ENCODE data around the gene PRCD. TPM values are rescaled to one million over a fixed set of nuclear protein-coding genes. Genes with fewer than 3 reads are reported as not detected.

PRCD gene
- total RNA-seq, 4 donors from 2014 or later: 0.57 to 11.2 (median 2.3) TPM

DNA sequence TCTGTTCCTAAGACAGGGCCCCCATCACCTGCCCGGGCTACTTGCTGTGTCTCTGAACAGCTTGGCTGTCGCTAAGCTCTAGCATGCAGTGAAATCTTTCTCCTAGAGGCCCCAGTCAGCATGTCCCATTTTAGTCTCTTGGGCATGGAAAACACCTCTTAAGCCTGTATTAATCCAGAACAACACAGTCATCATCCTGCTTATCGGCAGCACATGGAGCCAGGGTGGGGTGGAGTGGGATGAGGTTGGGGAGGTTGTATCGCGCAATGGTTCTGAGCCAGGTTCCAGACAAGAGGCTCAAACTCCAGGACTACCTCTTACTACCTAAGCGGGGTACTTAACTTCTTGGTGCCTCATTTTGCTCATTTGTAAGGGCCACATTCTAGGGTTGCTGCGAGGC, 38.0 kb downstream of the PRCD start:
- H3K4me1 ChIP-seq: no peaks in the 10 kb centered on the region
- no peaks in the 10 kb centered on the region for H3K36me3 ChIP-seq
- H3K9me3 ChIP-seq: no peaks in the 10 kb centered on the region
- TF ChIP-seq POLR2AphosphoS5 (IDR thresholded peaks at IDR 0.05) (no peak), EP300 (IDR thresholded peaks at IDR 0.05) (no peak), POLR2A (IDR thresholded peaks at IDR 0.05) (no peak)
- TF ChIP-seq, protein P1, sequence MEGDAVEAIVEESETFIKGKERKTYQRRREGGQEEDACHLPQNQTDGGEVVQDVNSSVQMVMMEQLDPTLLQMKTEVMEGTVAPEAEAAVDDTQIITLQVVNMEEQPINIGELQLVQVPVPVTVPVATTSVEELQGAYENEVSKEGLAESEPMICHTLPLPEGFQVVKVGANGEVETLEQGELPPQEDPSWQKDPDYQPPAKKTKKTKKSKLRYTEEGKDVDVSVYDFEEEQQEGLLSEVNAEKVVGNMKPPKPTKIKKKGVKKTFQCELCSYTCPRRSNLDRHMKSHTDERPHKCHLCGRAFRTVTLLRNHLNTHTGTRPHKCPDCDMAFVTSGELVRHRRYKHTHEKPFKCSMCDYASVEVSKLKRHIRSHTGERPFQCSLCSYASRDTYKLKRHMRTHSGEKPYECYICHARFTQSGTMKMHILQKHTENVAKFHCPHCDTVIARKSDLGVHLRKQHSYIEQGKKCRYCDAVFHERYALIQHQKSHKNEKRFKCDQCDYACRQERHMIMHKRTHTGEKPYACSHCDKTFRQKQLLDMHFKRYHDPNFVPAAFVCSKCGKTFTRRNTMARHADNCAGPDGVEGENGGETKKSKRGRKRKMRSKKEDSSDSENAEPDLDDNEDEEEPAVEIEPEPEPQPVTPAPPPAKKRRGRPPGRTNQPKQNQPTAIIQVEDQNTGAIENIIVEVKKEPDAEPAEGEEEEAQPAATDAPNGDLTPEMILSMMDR (IDR thresholded peaks at IDR 0.05): no peak
- no peak for ATAC-seq
- H3K27ac ChIP-seq: no peak overlapping the region
- WGBS, 2 donors (ENCODE audit: low coverage in 1 of 2): 97% methylated on average over 4 of the region's 7 CpGs; no CpG with 5 or more reads in 1 of the 2 donors
- H3K4me3 ChIP-seq: no peak overlapping the region
- no peaks in the 10 kb centered on the region for H3K27me3 ChIP-seq

DNA sequence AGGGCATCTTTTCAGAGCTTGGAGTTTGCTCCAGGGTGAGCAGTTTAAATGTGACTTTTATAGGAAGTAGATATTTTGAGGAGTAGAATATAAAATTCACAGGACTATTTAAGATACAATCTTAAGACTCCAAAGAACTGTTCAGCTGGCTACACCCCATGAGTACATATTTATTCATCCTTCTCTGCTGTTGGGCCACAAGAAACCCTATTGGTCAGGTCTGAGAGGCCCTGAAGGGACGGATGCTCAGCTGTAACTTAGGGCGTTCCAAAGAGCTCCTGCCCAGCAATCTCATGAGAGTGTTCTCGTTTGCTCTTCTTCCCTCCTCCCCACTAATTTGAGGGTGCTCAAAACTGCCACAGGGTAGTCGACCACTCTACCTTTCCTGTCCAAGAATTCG, 38.5 kb downstream of the PRCD start:
- H3K9me3 ChIP-seq: no peaks in the 10 kb centered on the region
- no peaks in the 10 kb centered on the region for H3K36me3 ChIP-seq
- TF ChIP-seq EP300 (IDR thresholded peaks at IDR 0.05) (no peak), POLR2AphosphoS5 (IDR thresholded peaks at IDR 0.05) (no peak), POLR2A (IDR thresholded peaks at IDR 0.05) (no peak)
- TF ChIP-seq, protein P1 (IDR thresholded peaks at IDR 0.05): no peak
- WGBS, 2 donors (ENCODE audit: low coverage in 1 of 2): 70 to 71% methylated on average over 5 of the region's 5 CpGs
- no peaks in the 10 kb centered on the region for H3K27me3 ChIP-seq
- H3K4me1 ChIP-seq: no peaks in the 10 kb centered on the region
- no peak overlapping the region for H3K27ac ChIP-seq
- no peak for ATAC-seq
- H3K4me3 ChIP-seq: no peak overlapping the region

- Histone ChIP-seq H3K4me1 (no peaks in the 10 kb centered on the region), H3K36me3 (no peaks in the 10 kb centered on the region), H3K27me3 (peaks cover under 1% of the 10 kb centered on the region), H3K9me3 (no peaks in the 10 kb centered on the region), H3K4me3 (no peak overlapping the region), H3K27ac (no peak overlapping the region)
- WGBS, 2 donors (ENCODE audit: low coverage in 1 of 2): 100% methylated on average over 2 of the region's 2 CpGs; no CpG with 5 or more reads in 1 of the 2 donors
- ATAC-seq: no peak
- TF ChIP-seq, protein P1 (IDR thresholded peaks at IDR 0.05): no peak
- TF ChIP-seq EP300 (IDR thresholded peaks at IDR 0.05) (no peak), POLR2A (IDR thresholded peaks at IDR 0.05) (no peak), POLR2AphosphoS5 (IDR thresholded peaks at IDR 0.05) (no peak)
Observed at GRCh38 chr17:76579281-76579680, 39.4 kb downstream of the PRCD start.

DNA sequence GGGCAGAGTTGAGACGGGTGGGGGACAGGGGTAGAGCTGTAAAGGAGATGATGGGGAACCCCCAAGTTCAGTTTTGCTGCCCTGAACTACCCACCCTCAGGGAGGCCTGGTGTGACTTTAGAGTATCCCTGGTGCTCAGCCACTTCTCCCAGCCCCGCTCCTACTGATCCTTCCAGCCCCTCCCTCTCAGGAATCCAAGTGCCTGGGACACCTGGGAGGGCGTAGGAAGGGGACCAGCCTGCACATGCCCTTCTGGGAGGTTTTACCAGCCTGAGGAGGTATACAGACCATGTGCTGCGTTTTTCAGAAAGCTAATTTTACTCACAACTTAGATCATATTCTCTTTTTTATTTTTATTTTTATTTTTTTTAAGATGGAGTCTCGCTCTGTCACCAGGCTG, 41.7 kb downstream of the PRCD start:
- TF ChIP-seq POLR2AphosphoS5 (IDR thresholded peaks at IDR 0.05): no peak
- TF ChIP-seq EP300 (IDR thresholded peaks at IDR 0.05): no peak
- TF ChIP-seq POLR2A (IDR thresholded peaks at IDR 0.05): no peak
- TF ChIP-seq, protein P1 (IDR thresholded peaks at IDR 0.05): no peak
- H3K27ac ChIP-seq: no peak overlapping the region
- peaks cover 0 to 22% (median 10%) of the 10 kb centered on the region in 3 donors for H3K4me1 ChIP-seq
- peaks cover 23% of the 10 kb centered on the region for H3K27me3 ChIP-seq
- 75 to 93% methylated on average over 2 to 3 of the region's 5 CpGs for WGBS, 2 donors (ENCODE audit: low coverage in 1 of 2)
- no peaks in the 10 kb centered on the region for H3K9me3 ChIP-seq
- no peak for ATAC-seq
- H3K36me3 ChIP-seq: no peaks in the 10 kb centered on the region
- no peak overlapping the region for H3K4me3 ChIP-seq

- Histone ChIP-seq H3K27ac (no peak overlapping the region), H3K4me1 (peaks cover 0 to 29% (median 10%) of the 10 kb centered on the region in 3 donors), H3K27me3 (peaks cover 35% of the 10 kb centered on the region), H3K9me3 (no peaks in the 10 kb centered on the region), H3K4me3 (no peak overlapping the region), H3K36me3 (no peaks in the 10 kb centered on the region)
- ATAC-seq: no peak
- WGBS, 2 donors (ENCODE audit: low coverage in 1 of 2): 38% methylated on average over 1 of the region's 3 CpGs; no CpG with 5 or more reads in 1 of the 2 donors
- TF ChIP-seq POLR2A (IDR thresholded peaks at IDR 0.05) (no peak), POLR2AphosphoS5 (IDR thresholded peaks at IDR 0.05) (no peak), EP300 (IDR thresholded peaks at IDR 0.05) (no peak)
- TF ChIP-seq, protein P1 (IDR thresholded peaks at IDR 0.05): no peak
Observed at GRCh38 chr17:76582660-76583059, 42.8 kb downstream of the PRCD start.
